NOMO-1 (cell line): ENCODE data around the gene GSK3A.

Experiments used
- DNase-seq, 2 experiments: peaks; one replicate each; lab custom pipeline; 2025; ENCODE audit not compliant: unreplicated experiment in 2 of 2; lab: John Stamatoyannopoulos, UW

Gene GSK3A

DNA sequence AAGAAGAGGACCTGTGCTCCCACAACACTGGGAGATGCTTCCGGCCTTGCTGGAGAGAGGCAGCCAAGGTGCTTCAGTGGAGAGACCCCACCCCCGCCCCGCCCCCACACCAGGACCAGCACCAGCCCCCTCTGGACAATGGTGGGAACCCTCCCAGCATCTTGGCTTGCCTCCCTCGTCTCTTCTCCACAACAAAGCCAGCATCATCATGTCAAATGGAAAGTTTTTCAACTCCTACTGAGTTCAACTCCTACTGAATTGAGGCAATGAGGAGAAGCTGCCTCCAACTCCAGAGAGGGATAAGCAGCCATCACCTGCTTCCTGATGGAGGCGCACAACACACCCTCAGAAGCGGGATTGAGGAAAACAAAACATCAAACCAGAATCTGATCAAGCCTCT, 37.7 kb downstream of the GSK3A start:
- DNase-seq = no peak

DNA sequence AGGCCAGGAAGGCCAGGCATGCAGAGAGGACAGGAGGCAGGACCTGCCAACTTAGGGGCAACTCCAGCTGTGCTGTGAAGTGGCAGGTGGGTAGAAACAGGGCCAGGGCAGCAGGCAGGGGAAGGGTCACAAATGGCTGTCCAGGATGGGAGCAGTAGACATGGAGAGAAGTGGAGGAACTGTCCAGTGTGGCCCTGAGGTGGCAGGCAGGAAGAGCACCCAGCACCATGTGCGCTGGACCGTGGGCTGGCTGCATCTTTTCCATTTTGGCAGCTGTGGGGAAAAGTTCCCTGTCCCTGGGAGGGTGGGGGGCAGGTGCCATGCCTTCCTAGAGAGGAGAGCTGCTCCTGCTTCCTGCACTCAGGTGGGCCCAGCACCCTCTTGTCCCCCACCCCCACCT, 38.7 kb downstream of the GSK3A start:
- no peak for DNase-seq

DNA sequence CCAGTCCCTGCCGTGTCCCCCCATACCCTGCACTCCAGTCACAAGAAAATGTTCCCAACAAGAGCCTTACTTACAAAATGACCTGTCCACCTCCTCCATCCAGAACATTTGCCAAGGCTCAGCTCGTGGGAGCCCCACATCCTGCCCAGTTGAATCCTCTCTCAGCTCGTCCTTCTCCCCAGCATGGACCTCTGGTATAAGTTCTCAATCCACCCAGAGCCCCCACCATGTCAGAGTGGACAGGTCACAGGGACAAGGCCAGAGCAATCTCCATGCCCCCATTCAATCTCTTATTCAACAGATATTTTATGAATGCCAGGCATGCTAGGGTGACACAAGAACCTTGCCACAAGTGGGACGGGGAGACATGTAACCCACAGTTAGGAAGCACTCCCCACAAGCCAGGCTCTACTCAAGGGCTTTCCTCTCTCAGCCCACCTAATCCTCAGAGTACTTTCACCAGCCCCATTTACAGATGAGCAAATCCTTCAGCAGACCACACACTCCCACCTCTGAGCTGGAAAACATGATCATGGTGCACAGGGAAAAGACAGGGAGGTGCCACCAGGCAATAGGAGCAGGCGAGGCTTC, 40.0 kb downstream of the GSK3A start:
- DNase-seq = no peak

GRCh38 chr19:42201489-42202289, 40.7 kb downstream of the GSK3A start:
- peak; percentile 90 to 95 for DNase-seq

DNA sequence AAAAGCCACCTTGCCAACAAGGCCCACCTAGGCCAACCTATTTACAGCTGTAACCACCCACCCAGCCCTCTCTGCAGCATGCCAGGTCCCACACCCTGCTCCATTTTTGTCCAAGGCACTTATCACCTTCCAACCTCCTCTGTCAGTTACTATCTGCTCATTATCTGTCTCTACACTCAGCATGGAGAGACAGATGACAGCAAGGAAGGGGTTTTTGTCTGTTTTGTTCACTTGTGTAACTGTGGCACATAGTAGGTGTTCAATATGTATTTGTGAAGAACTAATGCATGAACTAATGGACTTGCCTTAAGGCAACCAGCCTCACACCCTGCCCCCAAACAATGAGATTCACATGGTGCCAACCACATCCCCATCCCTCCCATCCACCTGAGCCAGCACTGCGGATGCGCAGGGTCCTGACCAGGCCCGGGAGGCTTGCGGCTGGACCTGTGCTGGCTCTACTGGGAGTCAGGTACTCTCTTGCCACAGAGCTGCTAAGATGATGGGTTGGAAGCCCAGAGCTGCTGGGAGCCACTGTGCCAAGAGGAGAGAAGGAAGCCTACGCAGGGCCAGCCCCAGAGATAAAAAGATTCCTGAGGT, 42.2 kb downstream of the GSK3A start:
- DNase-seq = no peak

DNA sequence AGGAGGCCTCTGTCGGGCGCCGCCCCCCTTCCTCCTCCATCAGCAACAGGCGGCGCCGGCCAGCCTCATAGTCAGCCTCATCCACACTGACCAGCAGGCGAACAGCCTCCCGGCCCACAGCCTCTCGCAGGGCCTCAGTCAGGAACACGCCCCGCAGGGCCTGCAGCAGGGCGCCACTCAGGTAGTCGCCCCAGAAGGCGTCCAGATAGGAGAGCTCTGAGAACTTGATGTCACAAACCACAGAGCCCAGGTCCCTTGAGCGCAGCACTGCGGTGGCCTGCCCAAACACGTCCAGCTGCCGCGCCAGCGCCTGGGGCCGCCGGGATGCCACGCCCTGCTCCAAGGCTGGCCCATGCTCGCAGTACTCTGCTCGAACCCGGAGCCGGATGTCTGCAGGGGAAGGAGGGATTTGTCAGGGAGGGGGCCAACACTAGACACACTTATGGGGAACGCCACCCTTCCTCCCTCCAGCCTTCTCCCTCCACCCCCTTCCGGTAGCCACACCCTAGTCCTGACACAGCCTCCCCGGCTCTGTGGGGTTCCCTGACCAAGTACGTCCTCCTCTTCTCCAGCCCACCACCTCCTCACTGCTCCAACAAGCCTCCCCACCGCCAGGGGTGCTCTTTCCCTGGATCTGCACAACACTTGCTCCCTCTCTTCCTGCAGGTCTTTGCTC, 42.8 kb downstream of the GSK3A start:
- DNase-seq = peak; percentile 93 to 97

- peak; percentile 57 to 75 for DNase-seq
These were observed 43.5 kb downstream of the GSK3A start for GRCh38 chr19:42198676-42199439.

DNA sequence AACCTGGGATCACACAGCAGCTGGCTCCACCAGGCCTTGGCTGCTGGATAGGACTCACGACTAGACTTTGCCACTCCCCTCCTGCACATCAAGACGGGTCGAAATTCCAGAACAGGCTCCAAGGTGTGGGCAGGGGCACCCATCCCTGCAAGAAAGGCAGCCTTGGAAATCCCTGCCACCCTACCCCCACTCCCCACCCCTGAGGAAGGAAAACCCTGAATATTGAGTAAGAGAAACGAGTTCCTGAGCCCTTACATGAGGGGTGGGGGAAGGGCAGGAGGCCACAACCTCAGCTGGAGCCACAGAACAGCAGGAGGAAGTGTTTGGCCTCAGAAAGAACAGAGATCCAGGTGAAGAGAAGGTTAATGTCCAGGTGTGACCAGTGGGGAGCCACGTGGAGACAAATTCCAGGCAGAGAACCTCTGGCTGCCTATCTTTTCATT, 45.0 kb downstream of the GSK3A start:
- peak; percentile 58 to 72 for DNase-seq

DNA sequence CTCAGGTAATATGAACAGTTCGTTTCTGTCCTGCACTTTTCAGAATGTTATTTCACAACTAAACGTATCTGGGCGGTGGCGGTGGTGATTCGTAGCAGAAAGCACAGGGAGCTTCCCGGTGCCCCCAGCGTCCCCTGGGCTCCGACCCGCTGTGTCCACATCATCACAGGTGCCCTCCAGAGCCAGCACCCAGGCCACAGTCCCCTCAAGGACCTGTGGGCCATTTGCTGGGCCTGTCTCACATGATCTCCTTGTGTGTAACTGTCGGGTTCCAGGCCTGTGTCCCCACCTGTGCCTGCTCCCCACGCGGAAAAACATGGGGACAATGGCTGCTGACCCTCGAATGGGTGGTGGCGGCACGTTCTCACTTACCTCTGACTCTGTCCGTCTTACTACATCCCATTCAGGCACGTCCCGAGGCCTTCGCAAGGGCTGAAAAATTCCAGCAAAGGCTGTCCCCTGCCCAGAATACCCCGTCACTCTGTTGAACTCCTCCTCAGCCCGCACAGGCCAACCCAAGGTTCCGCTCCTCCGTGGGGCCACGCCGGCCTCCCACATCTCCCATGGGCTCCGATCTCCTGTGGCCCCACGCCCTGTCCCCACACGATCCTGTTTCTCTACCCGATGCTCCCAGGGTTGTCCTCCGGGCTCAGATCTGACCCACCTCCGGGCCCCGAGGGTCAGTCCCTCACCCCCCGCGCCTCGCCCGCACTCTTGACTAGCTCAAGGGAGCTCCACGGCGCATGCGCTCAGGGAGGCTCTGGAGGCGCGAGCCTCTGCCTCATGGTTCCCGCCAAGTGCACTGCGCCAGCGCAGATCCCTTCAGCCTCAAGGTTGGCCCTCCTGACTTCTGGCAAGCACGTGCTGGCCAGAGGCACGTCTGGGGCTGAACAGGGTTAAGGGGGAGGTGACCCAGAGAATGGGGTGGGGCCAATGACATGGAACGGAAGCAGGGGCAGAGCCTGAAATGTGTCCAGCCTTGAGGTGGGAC, 46.1 kb downstream of the GSK3A start:
- peak in 1 of 2 experiments; percentile 19 for DNase-seq

DNA sequence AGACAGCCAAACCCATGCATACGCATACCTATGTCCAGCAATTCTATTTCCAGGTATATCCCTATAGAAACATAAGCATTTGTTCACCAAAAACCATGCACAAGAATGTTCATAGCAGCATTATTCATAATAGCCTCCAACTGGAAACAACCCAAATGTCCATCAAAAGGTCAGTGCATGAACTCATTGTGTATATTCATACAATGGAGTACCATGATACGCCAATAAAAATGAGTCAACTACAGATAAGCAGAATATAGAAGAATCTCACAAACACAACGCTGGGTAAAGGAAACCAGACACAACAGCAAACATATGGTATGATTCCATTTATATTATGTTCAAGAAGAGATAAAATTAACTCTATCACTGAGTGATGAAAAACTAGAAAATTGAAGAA, 48.7 kb downstream of the GSK3A start:
- no peak for DNase-seq

GRCh38 chr19:42193294-42193693, 49.1 kb downstream of the GSK3A start:
- DNase-seq = no peak

DNA sequence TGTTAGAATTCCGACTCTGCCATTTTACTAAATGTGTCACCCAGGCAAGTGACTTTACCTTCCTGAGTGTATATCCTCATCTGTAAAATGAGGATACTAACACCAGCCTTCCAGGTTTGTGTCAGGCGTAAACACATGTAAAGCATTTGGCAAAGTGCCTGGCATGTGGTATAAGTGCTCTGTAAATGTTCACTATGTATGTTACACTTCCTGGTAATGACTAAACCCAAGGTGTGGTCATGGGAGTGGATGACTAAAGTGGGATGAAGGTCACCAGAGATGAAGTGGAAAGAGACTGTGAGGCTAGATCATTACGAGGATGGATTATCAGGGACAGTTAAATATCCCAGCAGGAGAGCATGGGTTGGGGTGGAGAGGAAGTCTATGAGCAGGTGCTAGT, 50.5 kb downstream of the GSK3A start:
- no peak for DNase-seq

- DNase-seq = no peak
These were observed 51.1 kb downstream of the GSK3A start for GRCh38 chr19:42191330-42191729.

DNA sequence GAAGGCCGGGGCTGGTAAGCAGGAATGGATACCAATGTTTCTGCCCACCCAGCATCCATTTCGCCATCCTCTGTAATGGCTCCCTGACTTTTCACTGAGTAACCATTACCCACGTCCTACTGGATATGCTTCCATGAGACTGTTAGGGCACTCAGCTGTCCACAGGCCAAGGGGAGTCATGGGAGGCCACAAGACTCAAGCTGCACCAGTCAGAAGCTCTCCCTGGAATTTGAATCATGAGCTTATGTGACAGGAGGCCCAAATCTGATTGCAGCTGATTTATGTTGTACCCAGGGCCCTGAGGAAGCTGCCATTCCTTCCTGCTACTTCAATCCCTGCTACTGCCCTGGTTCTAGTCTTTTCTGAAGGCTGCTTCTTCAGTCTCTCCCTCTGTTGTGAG, 53.3 kb downstream of the GSK3A start:
- no peak for DNase-seq

DNA sequence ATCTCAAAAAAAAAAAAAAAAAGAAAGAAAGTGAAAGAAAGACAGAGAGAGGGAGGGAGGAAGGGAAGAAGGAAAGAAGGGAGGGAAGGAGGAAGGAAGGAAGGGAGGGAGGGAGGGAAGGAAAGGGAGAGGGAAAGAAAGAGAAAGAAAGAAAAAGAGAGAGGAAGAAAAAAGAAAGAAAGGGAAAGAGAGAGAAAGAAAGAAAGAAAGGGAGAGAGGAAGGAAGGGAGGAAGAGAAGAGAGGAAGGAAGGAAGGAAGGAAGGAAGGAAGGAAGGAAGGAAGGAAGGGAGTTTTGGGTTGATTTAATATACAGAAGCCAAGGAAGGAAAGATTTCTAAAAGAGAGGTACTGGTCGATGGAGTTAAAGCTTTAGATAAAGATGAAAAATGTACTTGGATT, 53.7 kb downstream of the GSK3A start:
- no peak for DNase-seq

GRCh38 chr19:42185277-42185676, 57.1 kb downstream of the GSK3A start:
- peak; percentile 42 to 63 for DNase-seq

GRCh38 chr19:42184401-42184861, 58.0 kb downstream of the GSK3A start:
- peak; percentile 22 to 52 for DNase-seq
